HuH-7 (cell line): Measurements from ENCODE around the gene CLASRP.
A peak's percentile ranks its signal among the peaks of the same experiment; 100 is the strongest.

Source experiments
- DNase-seq: peaks from one replicate; pipeline ENCODE4 v3.0.0; 2011; ENCODE audit warnings: low spot score

The CLASRP gene

GRCh38 chr19:45061965-45062364 is 23.1 kb downstream of the CLASRP start:
- no peak for DNase-seq

GRCh38 chr19:45063851-45064801 is 25.3 kb downstream of the CLASRP start:
- no peak for DNase-seq

GRCh38 chr19:45066921-45067661 is 28.2 kb downstream of the CLASRP start:
- no peak for DNase-seq

GRCh38 chr19:45068041-45068440 is 29.2 kb downstream of the CLASRP start:
- DNase-seq, result no peak

- DNase-seq, result no peak
These were observed 30.2 kb downstream of the CLASRP start for GRCh38 chr19:45069056-45069455.

- DNase-seq, result no peak
These were observed 31.4 kb downstream of the CLASRP start for GRCh38 chr19:45070214-45070613.

- no peak for DNase-seq
These were observed 32.2 kb downstream of the CLASRP start for GRCh38 chr19:45070861-45071544.

GRCh38 chr19:45071545-45071938 is 32.7 kb downstream of the CLASRP start:
- no peak for DNase-seq

GRCh38 chr19:45071969-45072790 is 33.3 kb downstream of the CLASRP start:
- no peak for DNase-seq

- DNase-seq, result no peak
These were observed 36.0 kb downstream of the CLASRP start for GRCh38 chr19:45074744-45075300.

GRCh38 chr19:45075301-45076028 is 36.6 kb downstream of the CLASRP start:
- DNase-seq, result peak; percentile 81

- DNase-seq, result peak; percentile 96
These were observed 37.4 kb downstream of the CLASRP start, which contains the start of gene ZNF296 for GRCh38 chr19:45076029-45076850. TSS of gene ZNF296 (minus strand) at chr19:45076478. CDS start at chr19:45076373, 105 bp downstream.

GRCh38 chr19:45076851-45077730 is 38.2 kb downstream of the CLASRP start:
- no peak for DNase-seq

GRCh38 chr19:45078390-45079062 is 39.7 kb downstream of the CLASRP start:
- no peak for DNase-seq

GRCh38 chr19:45079063-45079910 is 40.4 kb downstream of the CLASRP start, which contains the start of gene GEMIN7:
TSS of gene GEMIN7 (plus strand) at chr19:45079260. CDS start at chr19:45090115, 10,855 bp downstream.
- peak; percentile 81 for DNase-seq

GRCh38 chr19:45079911-45080370 is 41.1 kb downstream of the CLASRP start:
- DNase-seq, result no peak

- no peak for DNase-seq
These were observed 43.3 kb downstream of the CLASRP start for GRCh38 chr19:45082170-45082569.
